Right forelimb (tissue), 1 donor: Measurements from ENCODE around the gene PRPF40A.

Source experiments
- DNase-seq: peaks from one replicate; pipeline ENCODE4 v3.0.0-alpha.2; 2018

The PRPF40A gene

DNA sequence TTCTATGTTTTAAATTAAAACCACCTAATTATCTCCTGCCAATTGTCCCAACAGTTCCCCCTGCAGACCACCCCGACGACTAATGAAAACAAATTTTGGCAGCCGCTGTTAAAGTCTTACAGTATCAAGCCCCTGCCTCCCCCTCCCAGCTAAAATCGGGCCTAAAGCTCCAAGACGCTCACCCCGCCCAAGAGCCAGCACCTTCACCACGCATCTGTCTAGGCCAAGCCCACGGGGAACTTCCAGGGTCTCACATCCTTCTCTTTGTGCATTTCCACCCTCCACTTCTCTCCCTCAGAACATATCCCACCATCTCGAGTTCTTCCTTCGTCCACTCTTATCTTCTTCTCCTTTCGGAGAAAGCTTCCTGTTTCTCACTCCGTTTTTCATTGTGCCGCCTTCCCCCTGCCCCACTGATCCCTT is 445 bp downstream of the PRPF40A start:
- no peak for DNase-seq

DNA sequence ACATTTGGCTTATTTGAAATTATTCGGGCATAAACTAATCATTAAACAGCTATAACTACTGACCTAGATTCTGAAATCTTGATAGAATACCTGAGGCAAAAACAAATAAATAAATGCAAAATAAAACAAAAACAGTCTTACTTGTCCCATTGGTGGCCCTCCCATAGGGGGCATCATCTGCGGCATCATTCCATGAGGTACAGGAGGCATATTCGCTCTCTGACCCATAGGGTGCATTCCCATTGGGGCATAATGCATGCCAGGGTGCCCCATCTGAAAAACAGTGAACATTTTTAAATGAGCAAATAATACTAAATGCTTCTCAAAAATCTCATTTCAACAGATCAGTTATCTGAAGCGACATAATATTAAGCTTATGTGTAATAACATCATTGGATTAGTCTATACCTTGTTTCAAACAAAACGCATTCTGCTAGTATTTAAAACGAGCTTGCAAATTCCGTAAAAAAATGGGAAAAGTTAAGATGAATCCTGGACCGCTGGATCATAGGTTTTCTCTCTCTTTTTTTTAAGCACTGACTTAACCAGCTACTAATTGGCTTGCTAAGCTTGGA is 1.3 kb downstream of the PRPF40A start:
- no peak for DNase-seq

DNA sequence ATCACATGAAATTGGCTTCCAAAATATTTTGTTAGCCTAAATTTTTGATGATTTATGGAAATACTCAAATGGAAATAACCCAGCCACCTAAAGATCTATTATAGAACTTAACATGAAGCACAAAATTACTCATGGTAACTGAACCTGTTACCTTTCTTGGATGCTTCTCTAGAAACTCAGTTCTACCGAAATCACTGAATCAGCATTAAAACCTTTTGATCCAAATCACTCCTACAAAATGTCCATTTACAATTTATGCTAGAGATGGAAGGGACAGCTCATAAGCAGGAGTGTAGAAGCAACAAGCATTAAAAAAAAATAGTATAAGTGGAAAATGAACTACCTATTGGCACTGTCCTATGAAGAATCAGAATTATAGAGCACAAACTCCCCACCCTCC is 2.1 kb downstream of the PRPF40A start:
- no peak for DNase-seq

DNA sequence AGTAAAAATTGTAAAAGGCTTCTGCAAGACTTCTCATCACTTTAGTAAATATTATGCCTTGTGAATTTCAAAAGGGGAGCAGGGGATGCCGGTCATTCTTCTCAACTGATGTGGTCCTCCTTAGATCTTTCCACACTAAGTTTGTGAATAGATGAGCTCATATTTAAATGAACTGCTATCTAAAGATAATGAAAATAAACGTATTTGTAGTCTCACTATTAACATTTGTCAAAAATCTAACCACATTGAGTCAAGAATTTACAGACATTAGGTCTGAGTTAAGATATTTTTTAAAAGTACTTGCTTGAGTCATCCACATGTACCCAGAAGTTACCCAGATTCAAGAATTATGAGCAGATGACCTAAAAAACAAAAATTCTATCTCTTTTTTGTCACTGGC is 6.5 kb downstream of the PRPF40A start:
- DNase-seq: no peak

DNA sequence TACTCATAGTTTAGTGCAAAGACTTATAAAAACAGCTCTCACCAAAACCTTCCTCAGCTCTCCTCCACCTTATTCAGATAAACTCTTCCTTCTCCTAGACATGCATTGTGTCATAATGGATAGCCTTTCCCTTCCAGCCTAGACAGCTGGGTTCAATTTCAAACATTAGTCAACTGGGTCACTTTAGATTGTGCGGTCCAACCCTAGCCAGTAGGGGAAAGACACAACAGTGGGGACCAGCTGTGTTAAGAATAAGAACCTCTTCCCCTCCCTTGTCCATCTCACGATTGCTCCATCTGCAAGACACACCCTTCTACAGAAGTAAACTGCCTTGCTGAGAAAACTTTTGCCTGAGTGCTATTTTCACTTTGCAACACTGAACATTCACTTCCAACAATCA is 8.5 kb downstream of the PRPF40A start:
- no peak for DNase-seq

DNA sequence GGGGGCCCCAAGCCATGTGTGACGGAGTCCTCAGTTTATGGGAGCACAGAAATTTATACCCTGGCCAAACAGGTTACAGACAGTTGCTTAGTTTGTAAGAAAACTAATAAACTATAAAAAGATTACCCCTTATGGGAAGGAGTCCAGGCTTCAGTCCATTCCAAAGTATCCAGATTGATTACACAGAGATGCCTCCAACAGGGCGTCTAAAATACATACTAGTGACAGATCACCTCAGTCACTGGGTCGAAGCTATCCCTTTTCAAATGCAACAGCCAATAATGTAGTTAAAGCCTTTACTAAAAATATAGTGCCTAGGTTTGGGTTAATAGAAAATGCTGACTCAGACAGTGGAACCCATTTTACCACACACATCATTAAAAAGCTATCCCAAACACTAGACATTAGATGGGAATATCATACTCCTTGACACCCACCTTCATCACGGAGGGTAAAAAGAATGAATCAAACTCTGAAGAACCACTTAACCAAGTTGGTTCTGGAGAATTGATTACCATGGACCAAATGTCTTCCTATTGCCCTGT is 10.7 kb downstream of the PRPF40A start:
- no peak for DNase-seq

DNA sequence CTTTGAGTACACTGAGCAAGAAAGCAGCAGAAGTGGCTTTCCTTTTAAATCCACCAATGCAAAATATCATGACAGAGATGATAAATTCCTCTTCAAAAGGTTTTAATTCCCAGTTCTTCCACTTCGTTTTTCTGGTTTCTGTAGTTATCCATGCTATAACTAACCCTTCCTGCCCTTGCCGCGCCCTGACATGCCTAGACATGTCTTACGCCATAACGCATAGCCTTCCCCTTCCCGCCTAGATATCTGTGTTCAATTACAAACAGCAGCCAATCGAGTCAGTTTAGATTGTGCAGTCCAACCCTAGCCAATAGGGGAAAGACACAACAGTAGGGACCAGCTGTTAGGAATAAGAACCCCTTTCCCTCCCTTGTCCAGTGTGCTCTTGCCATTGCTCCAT is 16.1 kb downstream of the PRPF40A start:
- no peak for DNase-seq

DNA sequence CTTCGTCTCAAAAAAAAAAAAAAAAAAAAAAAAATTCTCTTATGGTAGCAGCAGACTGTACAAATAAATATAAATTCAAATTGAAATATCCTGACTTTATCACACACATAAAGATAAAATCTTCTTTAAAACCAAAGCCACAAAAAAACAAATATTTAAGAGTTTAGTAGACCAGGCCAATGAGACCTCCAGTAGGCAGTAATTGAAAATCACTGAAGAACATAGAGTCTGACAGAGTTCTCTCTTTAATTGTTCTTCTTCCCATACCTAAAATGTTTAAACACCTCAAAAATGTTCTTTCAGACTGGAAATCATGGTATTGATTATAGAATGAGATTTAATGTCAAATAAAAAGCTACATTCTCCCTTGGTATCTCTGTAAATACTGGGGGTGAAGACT is 20.8 kb downstream of the PRPF40A start:
- DNase-seq: no peak

DNA sequence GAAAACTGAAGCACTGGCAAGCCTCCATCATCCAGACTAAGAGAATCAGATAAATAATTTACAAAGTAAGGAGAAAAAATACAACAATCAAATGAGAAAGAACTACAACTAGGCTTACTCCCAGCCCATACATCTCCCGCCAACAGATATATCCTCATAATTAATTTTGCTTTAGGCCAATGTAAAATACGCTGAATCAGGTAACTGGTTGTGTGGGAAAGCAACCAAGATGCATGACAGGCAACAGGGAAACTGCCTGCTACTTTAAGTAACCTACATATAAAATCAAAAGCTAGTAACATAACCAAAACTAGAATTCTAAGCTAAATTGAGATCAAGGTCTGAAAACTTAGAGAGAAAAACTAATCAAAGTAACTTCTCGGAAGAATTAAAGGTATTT is 21.5 kb downstream of the PRPF40A start:
- DNase-seq: no peak

DNA sequence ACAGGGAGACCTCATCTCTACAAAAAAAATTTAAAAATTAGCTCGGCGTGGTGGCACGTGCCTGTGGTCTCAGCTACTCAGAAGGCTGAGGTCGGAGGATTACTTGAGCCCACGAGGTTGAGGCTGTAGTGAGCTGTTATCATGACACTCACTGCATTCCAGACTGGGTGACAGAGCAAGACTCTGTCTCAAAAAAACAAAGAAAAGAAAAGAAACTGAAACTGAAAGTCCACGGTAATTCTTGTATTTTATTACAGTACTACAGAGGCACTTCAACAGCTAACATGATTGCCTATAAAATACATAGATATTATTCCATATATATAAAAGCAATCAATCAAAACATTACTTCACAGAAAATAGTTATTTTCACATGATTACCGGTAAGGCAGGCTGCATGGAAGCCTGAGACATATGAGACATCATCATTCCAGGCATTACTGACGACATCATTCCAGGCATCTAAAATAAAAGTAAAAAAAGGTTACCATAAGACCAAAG is 23.1 kb downstream of the PRPF40A start:
- DNase-seq: no peak

DNA sequence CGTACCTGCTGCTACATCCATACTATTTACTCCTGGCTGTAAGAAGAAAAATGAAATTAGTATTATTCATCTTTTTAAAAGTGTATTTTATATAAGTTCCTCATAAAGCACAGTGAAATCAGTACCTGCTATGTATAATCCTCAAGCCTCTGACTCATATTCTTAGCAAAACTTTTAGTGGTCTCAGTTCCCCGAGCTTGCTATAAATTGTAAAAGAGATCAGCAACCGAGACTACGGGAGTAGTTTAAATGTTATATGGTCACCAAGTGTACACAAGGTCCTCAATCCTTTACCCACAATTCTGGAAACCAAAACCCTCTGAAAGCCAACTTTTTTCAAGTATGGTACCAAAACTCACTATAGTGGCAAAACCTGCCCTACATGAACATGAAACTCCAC is 24.2 kb downstream of the PRPF40A start:
- DNase-seq: no peak

DNA sequence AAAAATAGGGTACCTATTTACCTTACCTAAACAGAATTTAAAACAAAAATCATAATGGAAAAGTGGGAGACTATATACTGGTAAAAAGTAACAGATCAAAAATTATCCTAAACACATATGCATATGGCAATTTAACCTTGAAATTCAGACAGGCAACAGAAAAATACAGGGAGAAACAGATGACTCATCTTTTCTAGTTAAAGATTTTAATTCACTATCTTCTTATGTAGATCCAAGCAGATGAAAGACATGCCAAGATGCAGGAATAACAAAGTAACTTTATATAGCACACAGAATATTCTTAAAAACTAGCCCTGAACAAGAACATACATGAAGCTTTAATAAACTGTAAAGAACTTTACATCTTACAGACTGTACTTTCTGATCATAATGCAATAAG is 30.9 kb downstream of the PRPF40A start:
- DNase-seq: no peak

DNA sequence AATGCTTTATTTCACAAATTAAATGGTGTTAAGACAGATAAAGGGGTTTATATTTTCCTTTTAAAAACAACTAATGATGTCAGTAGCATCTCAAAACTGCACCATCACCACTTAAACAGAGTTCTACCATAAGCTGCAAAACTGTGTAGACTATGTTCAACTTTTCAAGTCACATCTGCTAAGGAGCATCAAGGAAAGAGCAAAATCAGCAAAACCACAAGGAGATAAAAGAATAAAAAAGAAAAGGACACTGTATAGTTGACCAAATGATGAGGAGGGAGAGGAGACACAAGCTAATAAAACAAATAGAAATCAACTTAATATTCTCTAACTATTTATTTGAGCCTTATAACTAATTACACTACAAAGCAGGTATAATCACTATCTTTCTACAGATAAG is 33.9 kb downstream of the PRPF40A start:
- no peak for DNase-seq

DNA sequence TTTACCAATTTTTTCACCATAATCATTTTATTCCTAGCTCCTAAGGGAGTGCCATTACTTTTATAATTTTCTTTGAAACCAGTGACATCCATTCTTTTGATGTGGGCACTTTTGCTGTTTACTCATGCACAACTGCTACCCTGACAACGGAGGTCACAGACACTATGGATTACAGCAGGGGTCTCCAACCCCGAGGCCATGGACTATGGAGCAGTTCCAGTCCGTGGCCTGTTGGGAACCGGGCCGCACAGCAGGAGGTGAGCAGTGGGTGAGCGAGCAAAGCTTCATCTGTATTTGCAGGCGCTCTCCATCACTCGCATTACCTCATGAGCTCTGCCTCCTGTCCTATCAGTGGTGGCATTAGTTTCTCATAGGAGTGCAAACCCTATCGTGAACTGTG is 34.6 kb downstream of the PRPF40A start:
- DNase-seq: no peak

DNA sequence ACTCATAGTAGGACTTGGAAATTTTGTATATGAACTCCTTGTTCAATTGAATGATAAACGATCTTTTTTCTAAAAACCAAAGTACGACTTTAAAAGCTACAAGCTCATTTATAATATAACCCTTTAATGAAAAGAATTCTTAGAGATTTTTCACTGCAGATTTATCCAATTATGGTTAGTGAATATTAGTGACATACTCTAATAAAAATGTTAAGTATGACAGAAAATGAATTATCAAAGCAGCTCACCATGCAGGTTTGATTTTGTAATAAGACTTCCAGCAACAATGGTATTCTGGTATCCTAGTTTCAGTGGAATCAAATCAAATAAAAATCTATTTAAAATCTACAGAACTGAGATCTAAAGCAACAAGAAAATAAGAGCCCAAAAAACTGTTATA is 38.5 kb downstream of the PRPF40A start:
- DNase-seq: no peak

DNA sequence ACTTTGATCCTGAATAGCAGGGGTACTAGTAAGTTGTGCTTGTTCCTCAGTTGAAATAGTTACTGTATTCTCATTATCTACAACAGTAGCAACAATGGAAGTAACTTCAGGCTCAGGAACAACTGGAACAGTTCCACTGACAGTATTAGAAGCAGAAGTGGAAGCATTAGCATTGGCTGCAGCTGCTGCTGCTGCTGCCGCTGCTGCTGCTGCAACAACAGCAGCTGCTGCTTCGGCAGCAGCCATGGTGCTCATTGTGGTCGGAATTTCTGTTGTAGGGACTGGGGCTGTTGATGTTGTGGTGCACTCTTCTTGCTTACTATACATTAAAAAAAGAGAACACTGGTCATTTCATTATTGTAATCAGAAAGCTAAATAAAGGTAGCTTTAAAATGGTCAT is 40.8 kb downstream of the PRPF40A start:
- DNase-seq: no peak

DNA sequence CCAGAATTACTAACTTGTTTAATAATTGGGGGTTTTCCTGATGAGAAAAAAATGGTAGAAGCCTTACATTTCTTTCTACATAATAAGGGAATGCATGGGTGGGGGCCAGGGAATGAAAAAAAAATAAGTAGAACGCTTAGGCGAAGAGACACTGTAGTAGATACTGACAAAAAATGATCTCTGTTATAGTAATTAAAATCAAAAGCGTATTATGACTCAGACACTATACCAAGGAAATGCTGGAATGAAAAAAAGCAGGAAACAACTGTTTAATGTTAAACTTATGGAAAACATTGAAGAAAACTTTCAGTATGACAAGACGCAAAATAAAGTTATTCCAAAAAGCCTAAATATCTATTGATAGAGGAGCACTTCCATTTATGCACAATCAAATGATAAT is 42.9 kb downstream of the PRPF40A start:
- DNase-seq: no peak

DNA sequence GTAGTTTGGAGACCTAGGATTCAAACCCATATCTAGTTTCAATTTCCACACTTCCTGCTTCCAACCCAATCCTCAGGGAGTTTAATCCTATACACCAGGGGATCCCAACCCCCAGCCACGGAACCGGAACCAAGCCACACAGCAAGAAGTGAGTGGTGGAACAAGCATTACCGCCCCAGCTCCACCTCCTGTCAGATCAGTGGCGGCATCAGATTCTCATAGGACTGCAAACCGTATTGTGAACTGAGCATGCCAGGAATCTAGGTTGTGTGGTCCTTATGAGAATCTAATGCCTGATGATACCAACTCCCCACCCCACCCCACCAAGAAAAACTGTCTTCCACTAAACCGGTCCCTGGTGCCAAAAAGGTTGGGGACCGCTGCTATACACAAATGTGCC is 52.5 kb downstream of the PRPF40A start:
- no peak for DNase-seq

DNA sequence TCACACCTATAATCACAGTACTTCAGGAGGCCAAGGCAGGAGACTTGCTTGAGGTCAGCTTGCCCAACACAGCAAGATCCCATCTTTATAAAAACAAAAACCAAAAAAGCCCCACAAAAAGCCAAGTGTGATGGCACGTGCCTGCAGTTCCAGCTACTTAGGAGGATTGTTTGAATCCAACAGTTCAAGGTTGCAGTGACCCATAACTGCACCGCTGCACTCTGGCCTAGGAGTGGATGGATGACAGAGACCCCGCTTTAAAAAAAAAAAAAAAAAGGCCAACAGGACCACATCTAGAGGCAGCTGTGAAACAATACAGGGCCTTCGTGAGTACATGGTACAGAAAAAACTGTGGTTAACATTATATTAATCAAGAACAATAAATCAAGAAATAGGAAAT is 56.2 kb downstream of the PRPF40A start:
- no peak for DNase-seq

DNA sequence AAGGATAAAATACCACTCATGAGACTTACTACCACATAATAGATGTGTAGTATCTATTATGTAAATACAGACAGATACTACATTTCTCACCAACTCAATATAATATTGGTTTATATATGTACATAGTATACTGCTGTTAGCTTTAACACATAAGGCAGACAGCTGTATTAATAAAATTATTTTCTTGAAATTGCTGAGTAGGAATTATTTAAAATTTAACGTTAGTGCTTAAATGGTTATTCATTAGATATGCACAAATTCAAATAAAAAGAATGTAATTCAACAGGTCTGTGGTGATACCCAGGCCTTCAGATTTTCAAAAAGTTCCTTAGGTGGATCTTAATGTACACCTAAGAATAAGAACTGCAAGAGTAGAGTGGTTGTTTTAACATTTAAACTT is 59.0 kb downstream of the PRPF40A start:
- no peak for DNase-seq

DNA sequence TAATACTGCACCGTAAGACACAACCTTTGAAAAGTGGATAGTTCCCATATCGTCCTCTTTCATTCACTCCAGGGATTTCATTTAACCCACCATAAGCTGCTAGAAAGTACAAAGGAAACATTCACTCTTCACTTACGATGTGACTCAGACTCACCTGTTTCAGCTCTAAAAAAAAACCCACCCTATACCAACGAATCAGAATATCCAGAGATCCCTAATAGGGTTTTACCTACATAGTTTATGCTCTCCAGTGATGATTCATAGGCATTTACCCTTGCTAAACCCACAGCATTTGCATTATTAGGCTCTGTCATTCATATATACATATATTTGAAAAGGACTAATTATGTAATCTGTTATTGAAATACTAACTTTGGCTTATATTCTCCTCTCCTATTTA is 60.2 kb downstream of the PRPF40A start:
- no peak for DNase-seq

DNA sequence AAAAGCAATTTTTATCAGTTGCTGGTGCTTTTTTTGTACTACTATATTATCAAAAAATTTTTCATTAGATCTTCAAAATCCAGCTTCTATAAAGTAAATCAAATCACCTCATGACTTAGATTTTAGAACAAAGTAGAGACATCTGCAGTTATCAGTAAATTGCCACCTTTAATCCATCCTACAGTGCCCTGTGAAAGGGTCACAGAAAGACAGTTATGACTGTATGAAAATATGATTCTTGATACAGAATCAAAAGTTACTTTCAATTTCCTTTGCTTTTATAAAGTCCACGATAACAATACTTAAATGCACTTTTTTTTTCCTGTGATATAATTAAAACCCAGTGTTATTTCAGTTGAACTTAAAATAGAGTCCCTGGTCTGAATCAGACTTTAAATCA is 61.4 kb downstream of the PRPF40A start:
- DNase-seq: no peak

DNA sequence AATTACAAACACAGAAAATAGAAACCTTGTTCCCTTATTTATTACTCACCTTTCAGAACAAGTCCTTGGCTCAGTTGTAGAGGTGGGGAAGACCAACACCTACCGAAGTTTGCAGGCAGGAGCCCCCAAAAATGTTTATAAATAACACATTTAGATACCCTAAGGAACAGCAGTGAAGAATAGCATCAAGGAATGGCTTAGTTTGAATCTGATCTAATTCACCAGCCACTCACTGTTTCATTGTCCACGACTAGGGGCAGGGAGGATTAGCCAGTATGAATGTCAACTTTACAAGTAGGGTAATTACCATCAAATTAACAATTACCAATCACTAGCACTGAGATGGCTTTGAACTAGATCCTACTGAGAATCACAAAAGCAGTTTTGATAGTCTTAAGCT is 65.4 kb downstream of the PRPF40A start:
- no peak for DNase-seq

DNA sequence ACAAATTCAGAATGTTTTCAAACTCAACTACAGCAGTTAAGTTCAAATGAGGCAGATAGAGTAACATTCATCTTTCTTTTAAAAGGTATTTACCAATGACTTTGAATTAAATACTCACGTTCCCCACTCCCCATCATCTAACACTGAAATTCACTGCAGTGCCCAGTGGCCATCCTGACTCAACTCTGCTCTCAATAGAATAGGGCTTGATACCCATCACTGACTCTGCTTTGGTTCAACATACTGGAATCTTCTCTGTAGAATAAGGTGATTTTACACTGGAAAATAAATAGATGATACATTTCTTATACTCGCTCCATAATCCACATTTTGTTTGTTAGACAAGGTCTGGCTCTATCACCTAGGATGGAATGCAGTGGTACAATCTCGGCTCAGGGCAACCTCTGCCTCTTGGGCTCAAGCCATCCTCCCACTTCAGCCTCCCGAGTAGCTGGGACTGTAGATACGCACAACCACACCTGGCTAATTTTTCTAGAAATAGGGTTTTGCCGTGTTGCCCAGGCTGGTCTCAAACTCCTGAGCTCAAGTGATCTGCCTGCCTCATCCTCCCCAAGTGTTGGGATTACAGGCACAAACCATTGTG is 66.4 kb downstream of the PRPF40A start:
- no peak for DNase-seq

DNA sequence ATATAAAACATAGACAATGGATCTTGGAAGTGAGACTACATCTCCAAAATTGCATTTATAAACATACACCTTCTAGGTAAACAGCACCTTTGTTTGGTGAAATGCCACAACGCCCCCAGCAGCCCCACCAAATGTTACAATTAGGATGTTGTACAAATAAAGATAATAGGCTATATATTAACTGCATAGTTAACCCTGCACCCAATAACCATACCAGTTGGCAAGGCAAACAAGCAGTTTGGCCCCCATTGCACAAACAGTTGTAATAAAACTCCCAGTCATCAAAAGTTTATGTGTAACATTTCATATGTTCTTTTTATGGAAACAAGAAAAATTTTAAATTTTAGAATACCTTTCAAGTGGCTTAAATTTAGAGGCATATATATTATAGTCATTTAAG is 67.3 kb downstream of the PRPF40A start:
- DNase-seq: no peak
